ENCODE measurements around the gene CRB1.

- no peak for TF ChIP-seq CTCF (conservative IDR thresholded peaks at IDR 0.05 in 1 of 2, IDR thresholded peaks at IDR 0.05 in 1 of 2; ENCODE audit: extremely low read depth in 1 of 2, insufficient read depth in 1 of 2, low read depth in 1 of 2, low read length in 2 of 2)
- no peak for TF ChIP-seq EZH2 (IDR thresholded peaks at IDR 0.05; ENCODE audit: borderline replicate concordance, low read length)
Measured at GRCh38 chr1:197384471-197384870, 116.4 kb downstream of the CRB1 start.
